Hindlimb muscle (tissue), 1 donor: ENCODE measurements around the gene UNC119B. TPM values are rescaled to one million over a fixed set of nuclear protein-coding genes. Genes with fewer than 3 reads are reported as not detected.

Experiments
- DNase-seq: peaks from one replicate; pipeline ENCODE4 v3.0.0-alpha.2; 2013
- polyA plus RNA-seq: library from polyadenylated mRNA; unstranded; fragments of 120-200 nt; gene quantifications from one replicate; pipeline ENCODE4 v1.2.1, GENCODE V29; 2013; ENCODE audit not compliant: insufficient read length

Gene UNC119B
- polyA plus RNA-seq, 1 donor, result 11.0 TPM

DNA sequence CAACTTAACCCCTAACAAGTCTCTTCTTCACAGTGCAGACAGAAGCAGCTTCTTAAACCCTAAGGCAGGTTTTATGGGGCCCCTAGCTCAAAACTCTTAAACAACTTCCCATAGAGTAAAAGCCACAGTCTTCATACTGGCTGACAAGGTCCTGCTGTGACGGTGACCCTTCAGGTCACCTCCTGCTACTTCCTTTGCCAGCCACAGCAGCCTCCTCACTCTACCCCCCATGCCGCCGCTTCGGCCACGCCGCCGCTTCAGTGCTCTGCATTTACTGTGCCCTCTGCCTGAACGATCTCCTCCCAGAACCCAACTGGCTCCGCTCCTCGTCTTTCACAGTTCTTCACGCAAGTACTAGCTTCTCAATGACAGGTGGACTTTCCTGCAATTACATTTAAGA, 60.8 kb downstream of the UNC119B start:
- DNase-seq, result no peak

Other genes with a start within 250 kb of the UNC119B start
- gene SRSF9, start 240.7 kb upstream of the UNC119B start, polyA plus RNA-seq, result 94.2 TPM
- 286 TPM for gene DYNLL1, start 214.3 kb upstream of the UNC119B start, polyA plus RNA-seq
- 38.3 TPM for gene COQ5, start 181.3 kb upstream of the UNC119B start, polyA plus RNA-seq
- 160 TPM for gene RNF10, start 176.1 kb upstream of the UNC119B start, polyA plus RNA-seq
- gene POP5, start 129.1 kb upstream of the UNC119B start, polyA plus RNA-seq, result 22.7 TPM
- gene CABP1, start 69.8 kb upstream of the UNC119B start, polyA plus RNA-seq, result 2.5 TPM
- 66.0 TPM for gene MLEC, start 23.3 kb upstream of the UNC119B start, polyA plus RNA-seq
- 22.1 TPM for gene ACADS, start 15.4 kb downstream of the UNC119B start, polyA plus RNA-seq
- 54.9 TPM for gene SPPL3, start 193.9 kb downstream of the UNC119B start, polyA plus RNA-seq